Ovary (tissue), 9 donors: ENCODE results near the gene EPHA10. TPM values are rescaled to one million over a fixed set of nuclear protein-coding genes. Genes with fewer than 3 reads are reported as not detected.

Source experiments
- DNase-seq, 5 donors: peaks; one replicate each; pipeline ENCODE4 v3.0.0-alpha.2; 2019 to 2020
- H3K27ac ChIP-seq, 2 donors: fragments of 200-600 bp; one replicate each; pipeline versions ENCODE4 v1.5.1 to v1.8.0; 2019 to 2022
- H3K27me3 ChIP-seq: fragments of 200-600 bp; one replicate; pipeline ENCODE4 v1.8.0; 2022
- H3K36me3 ChIP-seq: fragments of 200-600 bp; sonication (generic); one replicate; pipeline ENCODE4 v1.5.1; 2019
- H3K4me1 ChIP-seq: one replicate; pipeline ENCODE4 v1.8.1; 2013; ENCODE audit warnings: mild to moderate bottlenecking, moderate library complexity; ENCODE audit not compliant: insufficient read depth
- H3K4me3 ChIP-seq: fragments of 200-600 bp; sonication (generic); one replicate; pipeline ENCODE4 v1.5.1; 2017
- H3K9me3 ChIP-seq, 2 donors: fragments of 200-600 bp in 1 of 2; sonication (generic) in 1 of 2; one replicate each; pipeline versions ENCODE4 v1.5.1 to v1.8.1; 2013 to 2019; ENCODE audit warnings: mild to moderate bottlenecking in 1 of 2, moderate library complexity in 1 of 2
- EP300 ChIP-seq: sonication (generic); formaldehyde crosslinking; IDR thresholded peaks from one replicate; pipeline ENCODE4 v1.6.1; 2017; ENCODE audit warnings: antibody characterized with exemption
- POLR2A ChIP-seq: fragments of 450-650 bp; IDR thresholded peaks from one replicate; pipeline ENCODE4 v1.6.1; 2017; ENCODE audit warnings: antibody characterized with exemption, mild to moderate bottlenecking, moderate library complexity
- WGBS, 3 donors: extraction: QIAGEN DNeasy Blood & Tissue Kit in 1 of 3; methylation state at CpG; one replicate each; pipeline versions ENCODE4 v1.1.5 to v1.1.7; 2013 to 2017; 5-methylcytosine and 5-hydroxymethylcytosine counted together
- intact Hi-C, 4 donors: fragments of 100-400 bp; cut with DNase I; formaldehyde crosslinking; loops; one replicate each; pipeline versions ENCODE4 v1.11.0 to v1.15.1; 2022 to 2023
- polyA plus RNA-seq, 2 donors: library from polyadenylated mRNA; stranded (reverse); fragments of 200-250 nt in 1 of 2; fragments of 350-450 nt in 1 of 2; fragmentation: Illumina TruSeq in 1 of 2; extraction: RNeasy Lipid Tissue Mini Kit (QIAGEN cat#74804) in 1 of 2; gene quantifications; one replicate each; pipeline ENCODE4 v1.2.3, GENCODE V29; 2013 to 2014
- total RNA-seq, 7 donors: library from RNA; depleted of rRNA in 2 of 7; stranded (reverse); fragments of >200 nt in 2 of 7; fragmentation: NEBNext Ultra II Directional in 3 of 7; extraction: Animal tissue kit (Norgen Biotek cat#: 25700) in 3 of 7; gene quantifications; one replicate each; pipeline versions ENCODE4 v1.1.0 to v1.2.4, GENCODE V29; 2016 to 2023
- TF ChIP-seq, protein P1 (sequence below), 3 donors: fragments of 450-650 bp in 2 of 3; fragments of 200-600 bp in 1 of 3; IDR thresholded peaks; one replicate each; pipeline versions ENCODE4 v1.5.1 to v1.8.0; 2016 to 2022; ENCODE audit warnings: antibody characterized with exemption in 3 of 3, mild to moderate bottlenecking in 1 of 3
- donor health status: DM: no; HTN: no; CAD: no; lungs with moderate emphysema.
- donor health status: DM: no; HTN: no; CAD: no.
- donor health status: Bipolar disorder and iron deficiency.
- donor health status: DM: yes; HTN: yes; CAD: no.
- donor health status: DM: no; HTN: no; CAD: no.
- donor health status: DM: yes; HTN: yes; CAD: no.

The EPHA10 gene
- total and polyA plus RNA-seq, 9 donors = 0.02 to 0.69 (median 0.30) TPM; not detected in 3

DNA sequence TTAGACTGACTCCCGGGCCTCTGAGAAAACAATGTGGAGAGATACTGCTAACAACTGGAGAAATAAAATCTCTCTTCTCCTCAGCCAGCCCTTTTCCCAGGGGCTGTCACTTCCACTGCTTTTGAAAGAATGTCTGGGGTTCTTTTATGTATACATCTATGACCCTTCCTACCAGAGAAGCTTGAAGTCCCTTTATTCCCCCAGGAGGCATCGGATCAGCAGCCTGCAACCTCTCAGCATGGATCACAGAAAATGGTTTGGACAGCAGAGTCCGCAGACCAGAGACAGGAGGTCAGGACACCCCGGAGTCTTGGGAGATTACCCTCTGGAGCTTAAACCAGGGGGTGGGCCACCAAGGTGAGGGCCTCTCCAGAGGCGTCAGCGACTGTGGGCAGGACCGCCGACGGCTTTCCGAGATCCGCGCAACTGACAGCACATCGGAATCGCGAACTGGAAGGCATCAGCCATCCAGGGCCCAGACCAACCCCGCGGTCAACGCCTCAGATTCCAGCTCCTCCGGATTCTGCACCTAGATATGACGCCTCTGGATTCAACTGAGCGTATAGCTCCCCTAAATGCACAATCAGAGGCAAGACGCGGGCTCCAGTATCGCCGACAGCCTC is 1.0 kb downstream of the EPHA10 start:
- no peak overlapping the region for H3K4me3 ChIP-seq
- WGBS, 3 donors = 19 to 23% (median 19%) methylated on average over 25 of the region's 25 CpGs
- DNase-seq = no peak
- intact Hi-C loops = no loop called here
- no peaks in the 10 kb centered on the region for H3K9me3 ChIP-seq
- no peaks in the 10 kb centered on the region for H3K36me3 ChIP-seq
- H3K4me1 ChIP-seq = no peaks in the 10 kb centered on the region
- H3K27me3 ChIP-seq = no peaks in the 10 kb centered on the region
- TF ChIP-seq POLR2A (no peak), EP300 (no peak)
- TF ChIP-seq, protein P1, sequence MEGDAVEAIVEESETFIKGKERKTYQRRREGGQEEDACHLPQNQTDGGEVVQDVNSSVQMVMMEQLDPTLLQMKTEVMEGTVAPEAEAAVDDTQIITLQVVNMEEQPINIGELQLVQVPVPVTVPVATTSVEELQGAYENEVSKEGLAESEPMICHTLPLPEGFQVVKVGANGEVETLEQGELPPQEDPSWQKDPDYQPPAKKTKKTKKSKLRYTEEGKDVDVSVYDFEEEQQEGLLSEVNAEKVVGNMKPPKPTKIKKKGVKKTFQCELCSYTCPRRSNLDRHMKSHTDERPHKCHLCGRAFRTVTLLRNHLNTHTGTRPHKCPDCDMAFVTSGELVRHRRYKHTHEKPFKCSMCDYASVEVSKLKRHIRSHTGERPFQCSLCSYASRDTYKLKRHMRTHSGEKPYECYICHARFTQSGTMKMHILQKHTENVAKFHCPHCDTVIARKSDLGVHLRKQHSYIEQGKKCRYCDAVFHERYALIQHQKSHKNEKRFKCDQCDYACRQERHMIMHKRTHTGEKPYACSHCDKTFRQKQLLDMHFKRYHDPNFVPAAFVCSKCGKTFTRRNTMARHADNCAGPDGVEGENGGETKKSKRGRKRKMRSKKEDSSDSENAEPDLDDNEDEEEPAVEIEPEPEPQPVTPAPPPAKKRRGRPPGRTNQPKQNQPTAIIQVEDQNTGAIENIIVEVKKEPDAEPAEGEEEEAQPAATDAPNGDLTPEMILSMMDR (IDR thresholded peaks at IDR 0.05) = no peak
- H3K27ac ChIP-seq = no peak overlapping the region

DNA sequence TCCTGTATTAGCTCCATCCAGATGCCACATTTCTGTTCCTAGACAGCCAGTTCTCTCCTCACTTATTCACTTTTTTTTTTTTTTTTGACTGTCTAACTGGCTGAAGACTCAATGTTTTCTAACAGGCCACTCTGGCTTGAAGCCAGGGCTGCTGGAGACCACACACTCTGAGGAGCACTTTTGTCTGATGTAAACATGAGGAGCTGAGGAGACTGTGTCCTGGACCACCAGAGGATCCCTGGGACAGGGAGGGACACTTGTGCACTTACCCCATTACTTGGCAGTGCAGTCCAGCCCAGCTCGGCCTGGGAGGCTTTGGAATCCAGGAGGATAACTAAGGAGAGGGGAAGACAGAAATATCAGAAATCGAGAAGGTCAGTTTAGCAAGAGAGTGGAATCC is 2.4 kb downstream of the EPHA10 start:
- Histone ChIP-seq H3K27ac (no peak overlapping the region), H3K4me1 (no peaks in the 10 kb centered on the region), H3K4me3 (no peak overlapping the region), H3K9me3 (no peaks in the 10 kb centered on the region), H3K27me3 (no peaks in the 10 kb centered on the region), H3K36me3 (no peaks in the 10 kb centered on the region)
- intact Hi-C loops = no loop called here
- whole genome bisulfite sequencing, 3 donors = 55 to 71% (median 63%) methylated on average over 2 of the region's 2 CpGs
- no peak for TF ChIP-seq EP300
- no peak for TF ChIP-seq POLR2A
- TF ChIP-seq, protein P1 (IDR thresholded peaks at IDR 0.05) = no peak
- no peak for DNase-seq

DNA sequence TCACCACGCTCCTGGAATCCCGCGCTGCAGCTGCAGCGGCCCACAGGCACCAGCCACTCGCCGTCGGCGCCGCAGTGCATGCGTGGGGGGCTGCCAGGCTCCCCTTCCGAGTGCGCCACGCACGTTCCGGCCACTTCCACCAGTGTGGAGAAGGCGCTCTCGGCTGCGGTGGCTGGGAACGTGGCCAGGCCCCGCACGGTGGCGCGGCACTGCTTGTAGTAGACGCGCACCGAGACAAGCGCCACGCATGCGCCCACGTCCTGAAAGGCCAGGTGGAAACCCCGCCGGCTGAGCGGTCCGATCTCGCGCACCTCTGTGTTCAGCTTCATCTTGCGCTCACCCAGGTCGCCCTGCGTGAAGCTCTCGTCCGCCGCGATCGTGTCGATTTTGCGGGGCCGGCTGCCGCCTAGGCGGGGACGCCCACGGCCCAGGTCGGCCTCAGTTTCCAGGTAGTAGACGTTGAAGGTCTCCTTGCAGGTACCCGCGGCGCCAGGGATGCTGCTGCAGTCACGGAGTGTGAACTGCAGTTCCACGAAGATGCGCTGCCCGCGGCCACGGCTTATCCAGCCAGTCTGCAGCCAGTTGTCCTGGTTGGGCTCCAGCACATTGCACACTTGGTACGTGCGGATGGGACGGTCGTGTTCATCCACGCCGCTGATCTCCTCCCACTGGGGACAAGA is 3.4 kb downstream of the EPHA10 start:
- H3K27me3 ChIP-seq = no peaks in the 10 kb centered on the region
- 46 to 55% (median 54%) methylated on average over 59 to 68 of the region's 68 CpGs for WGBS, 3 donors
- no peak overlapping the region for H3K4me3 ChIP-seq

DNA sequence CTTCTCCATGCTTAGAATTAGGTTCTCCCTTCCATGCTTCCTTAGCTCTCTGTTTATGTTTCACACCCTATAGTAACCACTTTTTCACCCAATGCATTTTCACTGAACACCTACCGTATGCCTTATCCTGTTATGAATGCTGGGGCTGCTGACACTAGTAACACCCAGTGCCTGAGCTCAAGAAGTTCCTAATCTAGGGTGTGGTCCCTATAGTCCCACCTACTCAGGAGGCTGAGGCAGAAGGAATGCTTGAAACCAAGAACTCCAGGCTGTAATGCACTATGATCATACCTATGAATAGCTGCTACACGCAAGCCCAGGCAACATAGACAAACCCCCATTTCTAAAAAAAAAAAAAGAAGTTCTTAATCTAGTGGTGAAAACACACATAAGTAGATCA is 5.5 kb downstream of the EPHA10 start:
- no peaks in the 10 kb centered on the region for H3K36me3 ChIP-seq
- intact Hi-C loops = no loop called here
- no peaks in the 10 kb centered on the region for H3K27me3 ChIP-seq
- no peaks in the 10 kb centered on the region for H3K9me3 ChIP-seq
- no peaks in the 10 kb centered on the region for H3K4me1 ChIP-seq
- no peak overlapping the region for H3K27ac ChIP-seq
- no peak overlapping the region for H3K4me3 ChIP-seq
- TF ChIP-seq, protein P1 (IDR thresholded peaks at IDR 0.05) = no peak
- TF ChIP-seq POLR2A (no peak), EP300 (no peak)
- WGBS, 3 donors = 79 to 89% (median 82%) methylated on average over 2 of the region's 2 CpGs
- DNase-seq = no peak

More for the DNA sequence above, 3.4 kb downstream of the EPHA10 start:
- TF ChIP-seq POLR2A (no peak), EP300 (no peak)
- TF ChIP-seq, protein P1 (IDR thresholded peaks at IDR 0.05) = no peak
- Histone ChIP-seq H3K36me3 (no peaks in the 10 kb centered on the region), H3K9me3 (no peaks in the 10 kb centered on the region), H3K4me1 (no peaks in the 10 kb centered on the region), H3K27ac (no peak overlapping the region)
- intact Hi-C loops = no loop called here
- no peak for DNase-seq
